Measurements from ENCODE around the gene DSP. TPM values are rescaled to one million over a fixed set of nuclear protein-coding genes. Genes with fewer than 3 reads are reported as not detected.

DSP gene
- total RNA-seq, 4 donors from 2014 or later: 56.9 to 243 (median 187) TPM

DNA sequence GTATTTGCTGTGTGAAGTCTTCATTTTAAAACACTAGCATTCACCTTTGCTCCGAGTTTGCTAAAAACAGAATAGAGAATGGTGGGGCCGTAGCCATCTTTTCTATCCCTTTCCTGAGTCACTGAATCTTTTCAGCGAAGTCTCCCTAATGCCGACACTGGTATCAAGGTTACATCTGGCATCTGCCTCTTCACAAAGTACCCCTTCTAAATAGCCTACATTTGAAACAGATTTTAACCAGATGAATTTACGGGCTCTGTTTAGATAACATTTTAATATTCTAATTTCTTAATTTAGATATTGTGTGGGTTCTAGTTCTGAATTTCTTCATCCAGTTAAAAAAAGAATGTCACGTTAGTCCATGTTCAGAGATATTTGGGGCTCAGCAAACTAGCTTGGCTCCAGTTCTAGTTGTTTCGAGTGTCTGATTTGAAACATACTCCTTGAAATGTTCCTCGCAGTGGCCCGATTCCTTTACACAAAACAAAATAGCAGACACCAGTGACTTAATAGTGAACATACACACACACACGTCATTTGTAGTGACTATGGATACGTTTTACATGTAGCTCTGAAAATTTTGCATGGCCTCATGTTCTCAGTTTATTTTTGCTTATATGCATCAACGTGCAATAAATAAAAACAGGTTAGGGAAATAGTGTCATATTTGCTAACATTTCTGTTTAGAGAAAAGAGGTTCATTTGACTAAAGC lies 15.1 kb downstream of the DSP start:
- Histone ChIP-seq H3K9me3 (no peaks in the 10 kb centered on the region), H3K36me3 (peaks cover 0 to 26% (median 0%) of the 10 kb centered on the region in 3 donors), H3K27ac (no peak overlapping the region), H3K4me3 (no peak overlapping the region), H3K4me1 (peaks cover 0 to 4% (median 0%) of the 10 kb centered on the region in 4 donors), H3K27me3 (no peaks in the 10 kb centered on the region)
- DNase-seq: no peak
- no peak for TF ChIP-seq POLR2A (IDR thresholded peaks at IDR 0.05)
- TF ChIP-seq, protein P1, sequence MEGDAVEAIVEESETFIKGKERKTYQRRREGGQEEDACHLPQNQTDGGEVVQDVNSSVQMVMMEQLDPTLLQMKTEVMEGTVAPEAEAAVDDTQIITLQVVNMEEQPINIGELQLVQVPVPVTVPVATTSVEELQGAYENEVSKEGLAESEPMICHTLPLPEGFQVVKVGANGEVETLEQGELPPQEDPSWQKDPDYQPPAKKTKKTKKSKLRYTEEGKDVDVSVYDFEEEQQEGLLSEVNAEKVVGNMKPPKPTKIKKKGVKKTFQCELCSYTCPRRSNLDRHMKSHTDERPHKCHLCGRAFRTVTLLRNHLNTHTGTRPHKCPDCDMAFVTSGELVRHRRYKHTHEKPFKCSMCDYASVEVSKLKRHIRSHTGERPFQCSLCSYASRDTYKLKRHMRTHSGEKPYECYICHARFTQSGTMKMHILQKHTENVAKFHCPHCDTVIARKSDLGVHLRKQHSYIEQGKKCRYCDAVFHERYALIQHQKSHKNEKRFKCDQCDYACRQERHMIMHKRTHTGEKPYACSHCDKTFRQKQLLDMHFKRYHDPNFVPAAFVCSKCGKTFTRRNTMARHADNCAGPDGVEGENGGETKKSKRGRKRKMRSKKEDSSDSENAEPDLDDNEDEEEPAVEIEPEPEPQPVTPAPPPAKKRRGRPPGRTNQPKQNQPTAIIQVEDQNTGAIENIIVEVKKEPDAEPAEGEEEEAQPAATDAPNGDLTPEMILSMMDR (IDR thresholded peaks at IDR 0.05): no peak

DNA sequence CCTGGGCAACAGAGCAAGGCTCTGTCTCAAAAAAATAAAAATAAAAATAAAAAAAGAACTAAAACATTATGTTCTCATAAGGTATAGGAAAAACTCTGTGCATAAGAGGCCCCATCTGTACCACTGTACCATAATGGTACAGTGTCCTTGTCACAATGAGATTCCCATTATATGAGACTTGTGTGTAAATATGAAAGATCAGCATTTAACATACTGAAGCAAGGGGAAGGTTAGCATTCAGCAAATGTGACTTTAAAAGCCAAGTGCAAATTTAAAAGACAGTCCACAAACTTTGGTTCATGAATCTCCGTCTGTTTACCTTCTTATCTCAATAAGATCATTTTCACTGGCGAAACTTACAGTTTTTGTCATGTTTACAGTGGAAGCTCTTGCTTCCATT lies 16.2 kb downstream of the DSP start:
- no peak overlapping the region for H3K27ac ChIP-seq
- H3K27me3 ChIP-seq: no peaks in the 10 kb centered on the region
- H3K36me3 ChIP-seq: peaks cover 0 to 32% (median 0%) of the 10 kb centered on the region in 3 donors
- no peak for TF ChIP-seq POLR2A (IDR thresholded peaks at IDR 0.05)
- TF ChIP-seq, protein P1 (IDR thresholded peaks at IDR 0.05): no peak
- DNase-seq: no peak
- H3K9me3 ChIP-seq: no peaks in the 10 kb centered on the region
- H3K4me1 ChIP-seq: peaks cover 0 to 4% (median 0%) of the 10 kb centered on the region in 4 donors
- no peak overlapping the region for H3K4me3 ChIP-seq

DNA sequence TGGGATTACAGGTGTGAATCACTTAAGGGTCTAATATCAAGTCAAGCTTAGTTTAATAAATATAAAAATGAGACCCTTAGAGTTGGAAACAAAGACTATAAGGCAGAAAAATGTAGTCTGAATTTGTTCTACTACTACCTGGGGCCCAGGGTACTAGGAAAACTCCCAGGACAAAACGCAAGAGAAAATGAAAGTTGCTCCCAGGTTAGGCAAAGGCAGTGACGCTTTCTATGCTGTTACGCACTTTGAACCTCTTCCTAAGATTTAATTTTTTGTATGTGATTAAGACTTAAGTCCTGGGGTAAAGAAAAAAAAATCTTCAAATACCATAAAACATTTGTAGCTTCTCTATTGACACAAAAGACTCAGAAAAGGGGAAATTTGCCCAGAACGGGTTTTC lies 17.3 kb downstream of the DSP start:
- no peak for DNase-seq
- H3K36me3 ChIP-seq: peaks cover 0 to 44% (median 0%) of the 10 kb centered on the region in 3 donors
- peak overlapping the region in 1 of 4 donors; percentile 89 for H3K27ac ChIP-seq
- H3K4me1 ChIP-seq: no peaks in the 10 kb centered on the region
- no peaks in the 10 kb centered on the region for H3K27me3 ChIP-seq
- no peak for TF ChIP-seq POLR2A (IDR thresholded peaks at IDR 0.05)
- TF ChIP-seq, protein P1 (IDR thresholded peaks at IDR 0.05): no peak
- no peak overlapping the region for H3K4me3 ChIP-seq
- H3K9me3 ChIP-seq: no peaks in the 10 kb centered on the region

DNA sequence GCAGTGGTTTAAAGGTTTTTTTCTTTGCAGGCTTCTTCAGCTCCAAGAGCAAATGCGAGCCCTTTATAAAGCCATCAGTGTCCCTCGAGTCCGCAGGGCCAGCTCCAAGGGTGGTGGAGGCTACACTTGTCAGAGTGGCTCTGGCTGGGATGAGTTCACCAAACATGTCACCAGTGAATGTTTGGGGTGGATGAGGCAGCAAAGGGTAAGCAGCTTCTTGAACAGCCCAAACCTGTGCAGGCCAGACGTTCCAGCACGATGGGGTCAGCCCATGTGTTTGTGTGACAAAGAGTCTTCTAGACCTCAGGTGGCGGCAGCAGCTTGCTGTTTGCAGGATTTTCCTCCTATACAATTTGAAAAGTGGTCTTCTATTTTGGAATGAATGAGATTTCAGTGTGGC lies 17.7 kb downstream of the DSP start:
- Histone ChIP-seq H3K4me3 (no peak overlapping the region), H3K4me1 (no peaks in the 10 kb centered on the region), H3K27ac (peak overlapping the region in 1 of 4 donors; percentile 89), H3K9me3 (no peaks in the 10 kb centered on the region), H3K27me3 (no peaks in the 10 kb centered on the region), H3K36me3 (peaks cover 0 to 48% (median 0%) of the 10 kb centered on the region in 3 donors)
- TF ChIP-seq, protein P1 (IDR thresholded peaks at IDR 0.05): no peak
- TF ChIP-seq POLR2A (IDR thresholded peaks at IDR 0.05): no peak
- DNase-seq: no peak

DNA sequence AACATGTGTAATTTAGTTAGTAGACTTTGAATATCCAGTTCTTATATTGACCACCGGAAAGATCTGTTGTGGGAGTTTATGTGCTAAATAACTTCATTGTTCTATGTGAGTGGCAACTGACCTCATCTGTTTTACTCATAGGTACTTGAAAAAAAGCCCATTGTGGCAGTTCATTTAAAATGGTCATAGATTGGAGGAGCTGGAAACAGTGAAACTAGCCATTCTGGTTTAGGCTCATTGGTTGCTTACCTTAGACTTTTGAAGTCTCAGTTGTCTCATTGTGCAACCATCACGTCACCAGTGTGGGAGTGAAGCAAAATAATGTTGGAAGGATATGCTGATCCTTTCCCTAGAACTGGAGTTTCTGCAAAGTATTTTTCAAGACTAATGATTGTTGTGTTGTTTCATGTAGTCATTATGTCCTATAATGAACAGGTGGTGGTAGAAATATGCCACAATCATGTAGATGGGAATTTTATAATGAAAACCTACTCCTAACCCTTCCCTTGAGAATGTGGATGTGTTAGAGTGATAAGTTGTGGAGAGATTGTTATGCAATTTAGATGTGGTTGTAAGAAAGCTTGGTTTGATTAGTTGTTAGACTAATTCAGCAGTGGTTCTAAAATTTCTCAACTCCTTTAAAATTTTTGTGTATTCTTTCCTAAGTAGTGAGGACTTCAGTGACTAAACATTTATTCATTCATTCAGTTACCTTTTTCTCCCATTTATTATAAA lies 18.3 kb downstream of the DSP start:
- H3K4me1 ChIP-seq: no peaks in the 10 kb centered on the region
- no peaks in the 10 kb centered on the region for H3K9me3 ChIP-seq
- no peak for DNase-seq
- H3K4me3 ChIP-seq: no peak overlapping the region
- peaks cover 0 to 52% (median 0%) of the 10 kb centered on the region in 3 donors for H3K36me3 ChIP-seq
- H3K27me3 ChIP-seq: no peaks in the 10 kb centered on the region
- TF ChIP-seq, protein P1 (IDR thresholded peaks at IDR 0.05): no peak
- no peak for TF ChIP-seq POLR2A (IDR thresholded peaks at IDR 0.05)
- H3K27ac ChIP-seq: peak overlapping the region in 1 of 4 donors; percentile 89
